Spleen (tissue), 7 donors: ENCODE measurements around the gene TYMP.

ENCODE experiments used
- POLR2A ChIP-seq, 3 donors: fragments of 450-650 bp; IDR thresholded peaks; one replicate each; pipeline ENCODE4 v1.5.1; 2017; ENCODE audit warnings: antibody characterized with exemption in 3 of 3, mild to moderate bottlenecking in 1 of 3
- POLR2AphosphoS5 ChIP-seq, 3 donors: sonication (generic); formaldehyde crosslinking; IDR thresholded peaks; one replicate each; pipeline ENCODE4 v1.5.1; 2017; ENCODE audit warnings: antibody characterized with exemption in 3 of 3
- TF ChIP-seq, protein P1 (sequence below), 11 experiments: fragments of 200-600 bp in 7 of 11; fragments of 450-650 bp in 4 of 11; sonication (generic) in 4 of 11; IDR thresholded peaks in 8 of 11; conservative IDR thresholded peaks in 3 of 11; 1 replicate in 7 of 11; 2 replicates in 4 of 11; pipeline versions ENCODE4 v1.4.0 to v1.8.0; 2016 to 2021; ENCODE audit warnings: antibody characterized with exemption in 11 of 11, inconsistent platforms in 4 of 11, mild to moderate bottlenecking in 1 of 11
- donor health status: DM: no; HTN: no; CAD: no; lungs with moderate emphysema.
- donor health status: DM: no; HTN: no; CAD: no.
- donor health status: DM: no; HTN: no; CAD: no.

DNA sequence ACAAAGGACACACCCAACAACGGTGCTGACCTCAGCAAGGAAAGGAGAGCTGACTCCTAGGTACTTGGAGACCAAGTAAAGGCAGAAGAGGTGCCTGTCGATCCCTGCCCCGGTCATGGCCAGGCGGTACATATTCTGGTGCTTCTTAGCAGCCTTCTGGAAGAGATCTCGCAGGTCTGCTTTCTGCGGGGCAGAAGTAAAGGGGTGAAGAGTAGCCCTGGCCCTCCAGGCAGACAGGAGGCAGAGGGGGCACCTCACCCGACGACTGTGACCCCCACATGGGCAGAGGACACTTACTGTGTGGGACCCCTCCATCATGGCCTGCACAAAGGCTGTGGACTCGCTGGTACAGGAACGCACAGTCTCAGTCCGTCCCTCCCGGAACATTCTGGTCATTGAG lies 41.0 kb upstream of the TYMP start:
- TF ChIP-seq, protein P1, sequence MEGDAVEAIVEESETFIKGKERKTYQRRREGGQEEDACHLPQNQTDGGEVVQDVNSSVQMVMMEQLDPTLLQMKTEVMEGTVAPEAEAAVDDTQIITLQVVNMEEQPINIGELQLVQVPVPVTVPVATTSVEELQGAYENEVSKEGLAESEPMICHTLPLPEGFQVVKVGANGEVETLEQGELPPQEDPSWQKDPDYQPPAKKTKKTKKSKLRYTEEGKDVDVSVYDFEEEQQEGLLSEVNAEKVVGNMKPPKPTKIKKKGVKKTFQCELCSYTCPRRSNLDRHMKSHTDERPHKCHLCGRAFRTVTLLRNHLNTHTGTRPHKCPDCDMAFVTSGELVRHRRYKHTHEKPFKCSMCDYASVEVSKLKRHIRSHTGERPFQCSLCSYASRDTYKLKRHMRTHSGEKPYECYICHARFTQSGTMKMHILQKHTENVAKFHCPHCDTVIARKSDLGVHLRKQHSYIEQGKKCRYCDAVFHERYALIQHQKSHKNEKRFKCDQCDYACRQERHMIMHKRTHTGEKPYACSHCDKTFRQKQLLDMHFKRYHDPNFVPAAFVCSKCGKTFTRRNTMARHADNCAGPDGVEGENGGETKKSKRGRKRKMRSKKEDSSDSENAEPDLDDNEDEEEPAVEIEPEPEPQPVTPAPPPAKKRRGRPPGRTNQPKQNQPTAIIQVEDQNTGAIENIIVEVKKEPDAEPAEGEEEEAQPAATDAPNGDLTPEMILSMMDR (IDR thresholded peaks at IDR 0.05 in 8 of 11, conservative IDR thresholded peaks at IDR 0.05 in 3 of 11) = no peak
- TF ChIP-seq POLR2AphosphoS5 (IDR thresholded peaks at IDR 0.05) (no peak), POLR2A (IDR thresholded peaks at IDR 0.05) (no peak)
